Coronary artery (tissue), 2 donors: ENCODE data around the gene KLHL2.

Source experiments
- DNase-seq: peaks from one replicate; pipeline ENCODE4 v3.0.0-alpha.2; 2017; ENCODE audit warnings: low spot score
- H3K27ac ChIP-seq, 2 donors: fragments of 200-600 bp; sonication (generic); one replicate each; pipeline ENCODE4 v1.5.1; 2016 to 2019
- H3K4me3 ChIP-seq: fragments of 200-600 bp; sonication (generic); 2 replicates; pipeline ENCODE4 v1.5.1; 2016; ENCODE audit warnings: mild to moderate bottlenecking, moderate library complexity
- TF ChIP-seq, protein P1 (sequence below): fragments of 200-600 bp; sonication (generic); IDR thresholded peaks from one replicate; pipeline ENCODE4 v1.5.1; 2019; ENCODE audit warnings: antibody characterized with exemption

KLHL2 gene

DNA sequence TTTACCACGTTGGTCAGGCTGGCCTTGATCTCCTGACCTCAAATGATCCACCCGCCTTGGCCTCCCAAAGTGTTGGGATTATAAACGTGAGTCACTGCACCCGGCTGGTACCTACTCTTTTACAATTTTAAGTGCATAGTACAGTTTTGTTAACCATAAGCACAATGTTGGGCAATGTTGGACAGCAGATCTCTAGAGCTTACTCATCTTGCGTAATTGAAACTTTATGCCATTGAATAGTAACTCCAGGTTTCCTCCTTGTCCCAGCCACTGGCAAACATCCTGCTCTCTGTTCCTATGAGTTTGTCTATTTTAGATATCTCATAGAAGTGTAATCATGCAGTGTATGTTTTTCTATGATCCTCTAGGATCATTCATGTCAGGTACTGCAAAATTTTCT lies 162.2 kb downstream of the KLHL2 start:
- DNase-seq, result no peak
- TF ChIP-seq, protein P1, sequence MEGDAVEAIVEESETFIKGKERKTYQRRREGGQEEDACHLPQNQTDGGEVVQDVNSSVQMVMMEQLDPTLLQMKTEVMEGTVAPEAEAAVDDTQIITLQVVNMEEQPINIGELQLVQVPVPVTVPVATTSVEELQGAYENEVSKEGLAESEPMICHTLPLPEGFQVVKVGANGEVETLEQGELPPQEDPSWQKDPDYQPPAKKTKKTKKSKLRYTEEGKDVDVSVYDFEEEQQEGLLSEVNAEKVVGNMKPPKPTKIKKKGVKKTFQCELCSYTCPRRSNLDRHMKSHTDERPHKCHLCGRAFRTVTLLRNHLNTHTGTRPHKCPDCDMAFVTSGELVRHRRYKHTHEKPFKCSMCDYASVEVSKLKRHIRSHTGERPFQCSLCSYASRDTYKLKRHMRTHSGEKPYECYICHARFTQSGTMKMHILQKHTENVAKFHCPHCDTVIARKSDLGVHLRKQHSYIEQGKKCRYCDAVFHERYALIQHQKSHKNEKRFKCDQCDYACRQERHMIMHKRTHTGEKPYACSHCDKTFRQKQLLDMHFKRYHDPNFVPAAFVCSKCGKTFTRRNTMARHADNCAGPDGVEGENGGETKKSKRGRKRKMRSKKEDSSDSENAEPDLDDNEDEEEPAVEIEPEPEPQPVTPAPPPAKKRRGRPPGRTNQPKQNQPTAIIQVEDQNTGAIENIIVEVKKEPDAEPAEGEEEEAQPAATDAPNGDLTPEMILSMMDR, result no peak
- Histone ChIP-seq H3K4me3 (no peak overlapping the region), H3K27ac (no peak overlapping the region)

DNA sequence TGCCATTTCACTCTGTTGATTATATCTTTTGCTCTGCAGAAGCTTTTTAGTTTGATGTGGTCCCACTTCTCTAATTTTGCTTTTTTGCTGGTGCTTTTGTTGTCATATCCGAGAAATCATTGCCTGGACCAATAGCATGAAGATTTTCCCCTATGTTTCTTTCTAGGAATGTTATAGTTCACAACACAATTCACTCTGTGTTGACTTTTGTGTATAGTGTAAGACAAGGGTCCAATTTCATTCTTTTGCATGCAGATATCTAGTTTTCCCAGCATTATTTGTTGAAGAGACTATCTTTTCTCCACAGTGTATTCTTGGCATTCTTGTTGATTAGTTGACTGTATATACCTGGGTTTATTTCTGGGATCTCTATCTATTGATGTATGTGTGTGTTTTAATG lies 163.2 kb downstream of the KLHL2 start:
- Histone ChIP-seq H3K27ac (no peak overlapping the region), H3K4me3 (no peak overlapping the region)
- no peak for DNase-seq
- TF ChIP-seq, protein P1, result no peak
